Right lobe of liver (tissue), 4 donors: ENCODE data around the gene ADCY3.

Experiments
- CTCF ChIP-seq, 4 donors: fragments of 200-600 bp in 3 of 4; fragments of 450-650 bp in 1 of 4; IDR thresholded peaks; one replicate each; pipeline versions ENCODE4 v1.5.1 to v1.8.0; 2016 to 2022; ENCODE audit warnings: antibody characterized with exemption in 4 of 4, mild to moderate bottlenecking in 2 of 4
- POLR2A ChIP-seq: fragments of 450-650 bp; IDR thresholded peaks from one replicate; pipeline ENCODE4 v1.6.1; 2017; ENCODE audit warnings: antibody characterized with exemption, mild to moderate bottlenecking
- donor health status: DM: no; HTN: no; CAD: no.
- donor health status: DM: no; HTN: no; CAD: no.
- donor health status: DM: no; HTN: yes; CAD: no.

DNA sequence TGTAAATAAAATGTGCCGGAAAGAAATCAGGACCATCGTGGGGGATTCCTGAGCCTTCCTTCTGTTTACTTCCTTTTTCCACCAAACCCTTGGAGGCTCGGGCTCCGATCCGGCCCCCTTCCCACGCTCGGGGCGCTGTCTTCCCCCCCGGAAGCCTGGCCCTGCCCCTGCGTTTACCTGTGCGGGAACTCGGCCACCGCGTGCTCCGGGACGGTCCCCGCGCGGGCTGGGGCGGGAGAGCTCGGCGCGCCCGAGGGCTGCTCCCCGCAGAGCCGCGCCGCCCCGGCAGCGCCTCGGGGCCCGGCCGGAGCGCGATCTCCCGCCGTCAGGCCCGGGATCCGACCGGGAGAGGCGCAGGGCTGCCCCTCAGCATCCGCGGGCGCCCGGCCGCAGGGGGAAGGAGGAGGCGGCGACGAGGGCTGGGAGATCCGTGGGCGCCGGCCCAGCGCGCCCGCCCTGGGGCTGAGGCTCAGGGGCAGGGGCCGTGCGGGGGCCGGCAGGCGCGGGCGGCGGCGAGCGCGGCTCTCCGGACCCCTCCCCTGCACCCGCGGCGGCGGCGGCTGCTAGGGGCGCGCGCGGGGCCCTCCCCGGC, 435 bp downstream of the ADCY3 start:
- TF ChIP-seq CTCF (IDR thresholded peaks at IDR 0.05) (no peak), POLR2A (no peak)
